HEK293 (cell line): ENCODE results near the gene LIN54.

ENCODE experiments used
- CTCF ChIA-PET: fragments of 350-600 bp; formaldehyde crosslinking; extraction: SDS; loops from one replicate; lab custom pipeline; 2021; ENCODE audit warnings: antibody characterized with exemption; lab: Yijun Ruan, JAX
- POLR2A ChIA-PET: fragments of 300-600 bp; formaldehyde crosslinking; extraction: SDS; loops from one replicate; lab custom pipeline; 2020; ENCODE audit warnings: antibody characterized with exemption, inconsistent platforms; lab: Yijun Ruan, JAX
- H3K27ac ChIP-seq: fragments of 200-500 bp; sonication (Bioruptor generic); 2 replicates; pipeline ENCODE4 v1.5.1; 2014; ENCODE audit warnings: low read depth, low read length, control low read depth, inconsistent platforms; ENCODE audit errors: extremely low read depth
- H3K36me3 ChIP-seq, 2 experiments: fragments of 200-500 bp in 1 of 2; sonication (Bioruptor generic) in 1 of 2; 1 replicate in 1 of 2; 2 replicates in 1 of 2; pipeline ENCODE4 v1.5.1; 2014 to 2017; ENCODE audit warnings: inconsistent platforms in 2 of 2, low read length in 2 of 2; ENCODE audit not compliant: control insufficient read depth in 2 of 2, insufficient read depth in 1 of 2
- H3K4me1 ChIP-seq: fragments of 200-500 bp; sonication (Bioruptor generic); 2 replicates; pipeline ENCODE4 v1.5.1; 2014; ENCODE audit warnings: mild to moderate bottlenecking, low read length, inconsistent platforms; ENCODE audit not compliant: control insufficient read depth, insufficient read depth
- H3K4me3 ChIP-seq: 2 replicates; pipeline ENCODE4 v1.5.1; 2011; ENCODE audit warnings: low read depth, mild to moderate bottlenecking, control low read depth, low read length, moderate library complexity
- H3K9me3 ChIP-seq: fragments of 200-500 bp; sonication (Bioruptor generic); 2 replicates; pipeline ENCODE4 v1.5.1; 2014; ENCODE audit warnings: low read depth, low read length, inconsistent platforms; ENCODE audit not compliant: control insufficient read depth, insufficient read depth
- GLI4 ChIP-seq: fragments of 450-650 bp; formaldehyde crosslinking; IDR thresholded peaks from 2 replicates; pipeline ENCODE4 v1.5.1; 2016; ENCODE audit warnings: missing biosample characterization, missing genetic modification characterization
- HOXD13 ChIP-seq: sonication (generic); formaldehyde crosslinking; IDR thresholded peaks from 2 replicates; pipeline ENCODE4 v1.8.0; 2022; ENCODE audit warnings: missing genetic modification reagents, borderline replicate concordance
- KLF10 ChIP-seq: fragments of 450-650 bp; IDR thresholded peaks from 2 replicates; pipeline ENCODE4 v1.5.1; 2018; ENCODE audit warnings: missing biosample characterization, mild to moderate bottlenecking, missing genetic modification characterization
- KLF9 ChIP-seq: fragments of 450-650 bp; formaldehyde crosslinking; IDR thresholded peaks from 2 replicates; pipeline ENCODE4 v1.5.1; 2016; ENCODE audit warnings: missing biosample characterization, missing genetic modification characterization, low read depth
- OSR2 ChIP-seq: fragments of 450-650 bp; formaldehyde crosslinking; IDR thresholded peaks from 2 replicates; pipeline ENCODE4 v1.5.1; 2016; ENCODE audit warnings: missing biosample characterization, missing genetic modification characterization
- SP3 ChIP-seq: fragments of 450-650 bp; formaldehyde crosslinking; IDR thresholded peaks from 2 replicates; pipeline ENCODE4 v1.5.1; 2016; ENCODE audit warnings: missing biosample characterization, missing genetic modification characterization
- TRIM28 ChIP-seq: IDR thresholded peaks from 2 replicates; pipeline ENCODE4 v1.6.1; 2011; ENCODE audit warnings: low read length, control low read depth, borderline replicate concordance
- ZFHX2 ChIP-seq: fragments of 450-650 bp; formaldehyde crosslinking; conservative IDR thresholded peaks from 2 replicates; pipeline ENCODE4 v1.5.1; 2016; ENCODE audit warnings: missing biosample characterization, missing genetic modification characterization
- ZFP41 ChIP-seq: fragments of 450-650 bp; formaldehyde crosslinking; IDR thresholded peaks from 2 replicates; pipeline ENCODE4 v1.5.1; 2016; ENCODE audit warnings: missing biosample characterization, missing genetic modification characterization, borderline replicate concordance
- ZNF16 ChIP-seq: fragments of 450-650 bp; formaldehyde crosslinking; IDR thresholded peaks from 2 replicates; pipeline ENCODE4 v1.5.1; 2016; ENCODE audit warnings: low read depth, missing biosample characterization, missing genetic modification characterization
- ZNF221 ChIP-seq: fragments of 450-650 bp; formaldehyde crosslinking; IDR thresholded peaks from 2 replicates; pipeline ENCODE4 v1.5.1; 2017; ENCODE audit warnings: missing biosample characterization, missing genetic modification characterization, borderline replicate concordance
- ZNF324 ChIP-seq: fragments of 450-650 bp; formaldehyde crosslinking; IDR thresholded peaks from 2 replicates; pipeline ENCODE4 v1.5.1; 2016; ENCODE audit warnings: missing biosample characterization, missing genetic modification characterization
- ZNF335 ChIP-seq: fragments of 450-650 bp; formaldehyde crosslinking; conservative IDR thresholded peaks from 2 replicates; pipeline ENCODE4 v1.5.1; 2016; ENCODE audit warnings: missing biosample characterization, missing genetic modification characterization
- ZNF404 ChIP-seq: fragments of 450-650 bp; formaldehyde crosslinking; IDR thresholded peaks from 2 replicates; pipeline ENCODE4 v1.5.1; 2017; ENCODE audit warnings: missing biosample characterization, missing genetic modification characterization
- ZNF426 ChIP-seq: fragments of 450-650 bp; formaldehyde crosslinking; IDR thresholded peaks from 2 replicates; pipeline ENCODE4 v1.5.1; 2017; ENCODE audit warnings: missing biosample characterization, missing genetic modification characterization, mild to moderate bottlenecking, inconsistent platforms, moderate library complexity
- ZNF473 ChIP-seq: fragments of 450-650 bp; formaldehyde crosslinking; IDR thresholded peaks from 2 replicates; pipeline ENCODE4 v1.5.1; 2017; ENCODE audit warnings: missing biosample characterization, missing genetic modification characterization
- ZNF501 ChIP-seq: fragments of 450-650 bp; formaldehyde crosslinking; IDR thresholded peaks from 2 replicates; pipeline ENCODE4 v1.5.1; 2016; ENCODE audit warnings: missing biosample characterization, missing genetic modification characterization
- ZNF529 ChIP-seq: fragments of 450-650 bp; formaldehyde crosslinking; IDR thresholded peaks from 2 replicates; pipeline ENCODE4 v1.5.1; 2017; ENCODE audit warnings: missing genetic modification characterization, missing biosample characterization; ENCODE audit not compliant: insufficient replicate concordance
- ZNF596 ChIP-seq: fragments of 450-650 bp; IDR thresholded peaks from 2 replicates; pipeline ENCODE4 v1.5.0; 2018; ENCODE audit warnings: missing biosample characterization, mild to moderate bottlenecking, missing genetic modification characterization, moderate library complexity
- ZNF600 ChIP-seq: fragments of 450-650 bp; formaldehyde crosslinking; IDR thresholded peaks from 2 replicates; pipeline ENCODE4 v1.5.1; 2016; ENCODE audit warnings: missing biosample characterization, missing genetic modification characterization
- ZNF610 ChIP-seq: fragments of 450-650 bp; formaldehyde crosslinking; IDR thresholded peaks from 2 replicates; pipeline ENCODE4 v1.5.1; 2016; ENCODE audit warnings: missing biosample characterization, missing genetic modification characterization, borderline replicate concordance
- ZNF707 ChIP-seq: fragments of 450-650 bp; formaldehyde crosslinking; IDR thresholded peaks from 2 replicates; pipeline ENCODE4 v1.5.1; 2016; ENCODE audit warnings: missing biosample characterization, missing genetic modification characterization
- ZNF768 ChIP-seq: fragments of 450-650 bp; formaldehyde crosslinking; IDR thresholded peaks from 2 replicates; pipeline ENCODE4 v1.5.1; 2018; ENCODE audit warnings: missing biosample characterization, mild to moderate bottlenecking, missing genetic modification characterization
- ZNF830 ChIP-seq: fragments of 450-650 bp; IDR thresholded peaks from 2 replicates; pipeline ENCODE4 v1.5.0; 2018; ENCODE audit warnings: missing biosample characterization, missing genetic modification characterization, low read depth, mild to moderate bottlenecking, moderate library complexity
- ZSCAN18 ChIP-seq: fragments of 450-650 bp; formaldehyde crosslinking; IDR thresholded peaks from 2 replicates; pipeline ENCODE4 v1.5.1; 2016; ENCODE audit warnings: missing biosample characterization, missing genetic modification characterization
- ZSCAN30 ChIP-seq: fragments of 450-650 bp; IDR thresholded peaks from 2 replicates; pipeline ENCODE4 v1.5.1; 2018; ENCODE audit warnings: missing biosample characterization, mild to moderate bottlenecking, missing genetic modification characterization, moderate library complexity
- TF ChIP-seq, protein P1 (sequence below): fragments of 450-650 bp; formaldehyde crosslinking; IDR thresholded peaks from 2 replicates; pipeline ENCODE4 v1.5.1; 2017; ENCODE audit warnings: missing biosample characterization, missing genetic modification characterization
- TF ChIP-seq, protein P2 (sequence below): fragments of 450-650 bp; formaldehyde crosslinking; IDR thresholded peaks from 2 replicates; pipeline ENCODE4 v1.5.1; 2017; ENCODE audit warnings: missing biosample characterization, missing genetic modification characterization
- TF ChIP-seq, protein P3 (sequence below): fragments of 450-650 bp; formaldehyde crosslinking; IDR thresholded peaks from 2 replicates; pipeline ENCODE4 v1.5.1; 2017; ENCODE audit warnings: missing biosample characterization, missing genetic modification characterization

Gene LIN54

DNA sequence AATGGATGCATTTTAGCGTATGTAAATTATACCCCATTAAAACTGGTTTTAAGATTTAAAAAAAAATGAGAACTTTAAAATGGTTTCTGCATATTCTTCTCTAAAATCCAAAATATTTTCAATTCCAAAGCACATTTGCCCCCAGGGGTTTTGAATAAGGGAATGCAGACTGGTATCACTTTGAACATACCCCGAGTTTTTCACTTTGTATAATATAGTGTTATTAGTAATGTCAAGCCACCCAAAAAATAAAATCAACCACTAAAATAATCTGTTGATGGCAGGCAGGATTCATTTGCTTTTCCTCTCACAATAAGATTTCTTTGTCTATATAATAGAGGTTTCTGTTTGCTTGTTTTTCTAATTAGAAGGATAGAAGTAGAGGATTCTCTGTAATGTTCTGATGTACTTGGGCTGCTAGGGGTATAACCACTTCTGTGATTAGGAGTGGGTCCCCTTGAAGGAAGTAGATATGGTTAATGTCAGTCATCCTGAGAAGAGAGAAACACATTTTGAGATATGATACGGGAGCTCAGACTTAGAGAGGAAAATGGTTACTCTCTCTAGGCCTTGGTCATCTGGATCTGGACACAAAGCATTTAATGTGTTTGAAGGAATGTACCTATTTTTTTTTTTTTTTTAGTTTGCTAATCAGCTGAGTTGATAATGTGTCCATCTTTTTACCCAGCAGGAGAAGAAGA, 9.3 kb upstream of the LIN54 start:
- no peaks in the 10 kb centered on the region for H3K36me3 ChIP-seq
- POLR2A ChIA-PET: no interaction called here
- no peak overlapping the region for H3K4me3 ChIP-seq
- no peak overlapping the region for H3K27ac ChIP-seq
- no peaks in the 10 kb centered on the region for H3K4me1 ChIP-seq
- H3K9me3 ChIP-seq: no peaks in the 10 kb centered on the region
- CTCF ChIA-PET: no interaction called here
- TF ChIP-seq ZFHX2 (tag by site-specific recombination) (no peak), ZFP41 (tag by site-specific recombination) (no peak), ZNF335 (tag by site-specific recombination) (no peak), ZNF404 (tag by site-specific recombination) (no peak), ZNF707 (no peak), ZNF600 (tag by site-specific recombination) (no peak), ZNF768 (no peak), ZNF426 (tag by site-specific recombination) (no peak)
- TF ChIP-seq, protein P1, sequence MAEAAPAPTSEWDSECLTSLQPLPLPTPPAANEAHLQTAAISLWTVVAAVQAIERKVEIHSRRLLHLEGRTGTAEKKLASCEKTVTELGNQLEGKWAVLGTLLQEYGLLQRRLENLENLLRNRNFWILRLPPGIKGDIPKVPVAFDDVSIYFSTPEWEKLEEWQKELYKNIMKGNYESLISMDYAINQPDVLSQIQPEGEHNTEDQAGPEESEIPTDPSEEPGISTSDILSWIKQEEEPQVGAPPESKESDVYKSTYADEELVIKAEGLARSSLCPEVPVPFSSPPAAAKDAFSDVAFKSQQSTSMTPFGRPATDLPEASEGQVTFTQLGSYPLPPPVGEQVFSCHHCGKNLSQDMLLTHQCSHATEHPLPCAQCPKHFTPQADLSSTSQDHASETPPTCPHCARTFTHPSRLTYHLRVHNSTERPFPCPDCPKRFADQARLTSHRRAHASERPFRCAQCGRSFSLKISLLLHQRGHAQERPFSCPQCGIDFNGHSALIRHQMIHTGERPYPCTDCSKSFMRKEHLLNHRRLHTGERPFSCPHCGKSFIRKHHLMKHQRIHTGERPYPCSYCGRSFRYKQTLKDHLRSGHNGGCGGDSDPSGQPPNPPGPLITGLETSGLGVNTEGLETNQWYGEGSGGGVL (tag by site-specific recombination): no peak
- TF ChIP-seq, protein P2, sequence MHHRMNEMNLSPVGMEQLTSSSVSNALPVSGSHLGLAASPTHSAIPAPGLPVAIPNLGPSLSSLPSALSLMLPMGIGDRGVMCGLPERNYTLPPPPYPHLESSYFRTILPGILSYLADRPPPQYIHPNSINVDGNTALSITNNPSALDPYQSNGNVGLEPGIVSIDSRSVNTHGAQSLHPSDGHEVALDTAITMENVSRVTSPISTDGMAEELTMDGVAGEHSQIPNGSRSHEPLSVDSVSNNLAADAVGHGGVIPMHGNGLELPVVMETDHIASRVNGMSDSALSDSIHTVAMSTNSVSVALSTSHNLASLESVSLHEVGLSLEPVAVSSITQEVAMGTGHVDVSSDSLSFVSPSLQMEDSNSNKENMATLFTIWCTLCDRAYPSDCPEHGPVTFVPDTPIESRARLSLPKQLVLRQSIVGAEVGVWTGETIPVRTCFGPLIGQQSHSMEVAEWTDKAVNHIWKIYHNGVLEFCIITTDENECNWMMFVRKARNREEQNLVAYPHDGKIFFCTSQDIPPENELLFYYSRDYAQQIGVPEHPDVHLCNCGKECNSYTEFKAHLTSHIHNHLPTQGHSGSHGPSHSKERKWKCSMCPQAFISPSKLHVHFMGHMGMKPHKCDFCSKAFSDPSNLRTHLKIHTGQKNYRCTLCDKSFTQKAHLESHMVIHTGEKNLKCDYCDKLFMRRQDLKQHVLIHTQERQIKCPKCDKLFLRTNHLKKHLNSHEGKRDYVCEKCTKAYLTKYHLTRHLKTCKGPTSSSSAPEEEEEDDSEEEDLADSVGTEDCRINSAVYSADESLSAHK: no peak

GRCh38 chr4:83013902-83014301, 3.3 kb upstream of the LIN54 start:
- Histone ChIP-seq H3K9me3 (no peaks in the 10 kb centered on the region), H3K36me3 (no peaks in the 10 kb centered on the region), H3K4me3 (peak overlapping the region; percentile 40; the same call in 1 of the 2 replicates), H3K27ac (no peak overlapping the region), H3K4me1 (no peaks in the 10 kb centered on the region; the same call in 1 of the 2 replicates)
- CTCF ChIA-PET: interaction anchor here (0.6 to 0.7 kb wide), 2 partner anchors 38 to 248 kb away, joined by 5 to 6 read pairs; no protein-coding TSS in a partner anchor
- POLR2A ChIA-PET: interaction anchor here (1.3 to 4.6 kb wide), 2 partner anchors 21 to 271 kb away, joined by 3 to 58 read pairs; partner anchors contain the start of genes COPS4 and COQ2
- no peak for TF ChIP-seq OSR2 (tag by site-specific recombination)
- no peak for TF ChIP-seq ZNF596 (tag by site-specific recombination)
- no peak for TF ChIP-seq ZNF529
- TF ChIP-seq KLF9 (tag by site-specific recombination): no peak
- TF ChIP-seq GLI4: no peak
- TF ChIP-seq ZNF830: no peak
- no peak for TF ChIP-seq ZNF16 (tag by site-specific recombination)
- TF ChIP-seq ZNF501 (tag by site-specific recombination): no peak
- TF ChIP-seq ZNF610 (tag by site-specific recombination): no peak
- no peak for TF ChIP-seq TRIM28
- no peak for TF ChIP-seq HOXD13 (CRISPR knock-in tag)
- TF ChIP-seq SP3 (tag by site-specific recombination): no peak
- TF ChIP-seq ZSCAN18 (tag by site-specific recombination): no peak
- no peak for TF ChIP-seq ZSCAN30 (tag by site-specific recombination)
- TF ChIP-seq, protein P3, sequence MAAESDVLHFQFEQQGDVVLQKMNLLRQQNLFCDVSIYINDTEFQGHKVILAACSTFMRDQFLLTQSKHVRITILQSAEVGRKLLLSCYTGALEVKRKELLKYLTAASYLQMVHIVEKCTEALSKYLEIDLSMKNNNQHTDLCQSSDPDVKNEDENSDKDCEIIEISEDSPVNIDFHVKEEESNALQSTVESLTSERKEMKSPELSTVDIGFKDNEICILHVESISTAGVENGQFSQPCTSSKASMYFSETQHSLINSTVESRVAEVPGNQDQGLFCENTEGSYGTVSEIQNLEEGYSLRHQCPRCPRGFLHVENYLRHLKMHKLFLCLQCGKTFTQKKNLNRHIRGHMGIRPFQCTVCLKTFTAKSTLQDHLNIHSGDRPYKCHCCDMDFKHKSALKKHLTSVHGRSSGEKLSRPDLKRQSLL (tag by site-specific recombination): no peak
- no peak for TF ChIP-seq ZNF473 (tag by site-specific recombination)
- TF ChIP-seq ZNF324 (tag by site-specific recombination): no peak
- no peak for TF ChIP-seq ZNF221 (tag by site-specific recombination)
- TF ChIP-seq KLF10: no peak
